ENCODE data around the gene ACSM6.
"Not testable (repeated sequence)": the region's sequence is repeated elsewhere in the genome, so short reads cannot be mapped to it uniquely, and the experiment has no call there.

Gene ACSM6

GRCh38 chr10:95233377-95234034 is 39.5 kb downstream of the ACSM6 start:
- H3K4me3 ChIP-seq (ENCODE audit: low read length), result no peak overlapping the region
- TF ChIP-seq CTCF (conservative IDR thresholded peaks at IDR 0.05; ENCODE audit: low read length), result no peak
- DNase-seq (ENCODE audit: low read depth), result peak; percentile 48

GRCh38 chr10:95234951-95235350 is 40.9 kb downstream of the ACSM6 start:
- DNase-seq (ENCODE audit: low read depth), result no peak
- TF ChIP-seq CTCF (conservative IDR thresholded peaks at IDR 0.05; ENCODE audit: low read length), result no peak

GRCh38 chr10:95235676-95236067 is 41.6 kb downstream of the ACSM6 start:
- no peak overlapping the region for H3K4me3 ChIP-seq (ENCODE audit: low read length)
- TF ChIP-seq CTCF (conservative IDR thresholded peaks at IDR 0.05; ENCODE audit: low read length), result no peak
- no peak for DNase-seq (ENCODE audit: low read depth)

More at GRCh38 chr10:95234951-95235350, 40.9 kb downstream of the ACSM6 start:
- H3K4me3 ChIP-seq (ENCODE audit: low read length), result no peak overlapping the region

- no peak for TF ChIP-seq CTCF (conservative IDR thresholded peaks at IDR 0.05; ENCODE audit: low read length)
- DNase-seq (ENCODE audit: low read depth), result peak; percentile 64
- no peak overlapping the region for H3K4me3 ChIP-seq (ENCODE audit: low read length)
Observed at GRCh38 chr10:95236068-95236903, 42.2 kb downstream of the ACSM6 start.

- H3K4me3 ChIP-seq (ENCODE audit: low read length), result no peak overlapping the region
- no peak for DNase-seq (ENCODE audit: low read depth)
- TF ChIP-seq CTCF (conservative IDR thresholded peaks at IDR 0.05; ENCODE audit: low read length), result no peak
Observed at GRCh38 chr10:95237376-95238170, 43.5 kb downstream of the ACSM6 start.

- H3K4me3 ChIP-seq (ENCODE audit: low read length), result not testable (repeated sequence)
Observed at GRCh38 chr10:95240096-95240495, 46.1 kb downstream of the ACSM6 start.

GRCh38 chr10:95240811-95241210 is 46.8 kb downstream of the ACSM6 start:
- no peak overlapping the region for H3K4me3 ChIP-seq (ENCODE audit: low read length)
- no peak for DNase-seq (ENCODE audit: low read depth)
- TF ChIP-seq CTCF (conservative IDR thresholded peaks at IDR 0.05; ENCODE audit: low read length), result no peak

More at GRCh38 chr10:95240096-95240495, 46.1 kb downstream of the ACSM6 start:
- not testable (repeated sequence) for DNase-seq (ENCODE audit: low read depth)

All from AG10803 (cell line).